ENCODE results near the gene ANKS1A.

- TF ChIP-seq CTCF (IDR thresholded peaks at IDR 0.05; ENCODE audit: poor library complexity) (no peak), EZH2 (IDR thresholded peaks at IDR 0.05; ENCODE audit: borderline replicate concordance) (no peak)
Observed at GRCh38 chr6:34987506-34987905, 98.5 kb downstream of the ANKS1A start.

Data from hepatocyte (in vitro differentiated cells).